Caco-2 (cell line): ENCODE data around the gene RSPH1. TPM values are rescaled to one million over a fixed set of nuclear protein-coding genes. Genes with fewer than 3 reads are reported as not detected.

ENCODE experiments used
- BruUV-seq: library from RNA; stranded (reverse); fragments of 400-500 nt; replicated peaks from 2 replicates; lab custom pipeline; 2021; lab: Mats Ljungman, UMichigan
- CTCF ChIA-PET: fragments of 300-600 bp; sonication (Branson Sonifier 250); formaldehyde crosslinking; loops from one replicate; lab custom pipeline; 2022; ENCODE audit warnings: antibody characterized with exemption; lab: Charles Lee
- POLR2A ChIA-PET: fragments of 300-600 bp; sonication (Branson Sonifier 250); formaldehyde crosslinking; loops from one replicate; lab custom pipeline; 2022; ENCODE audit warnings: antibody characterized with exemption; lab: Charles Lee
- DNase-seq, 2 experiments: peaks; one replicate each; pipeline versions ENCODE4 v3.0.0 to v3.0.0-alpha.2; 2020 to 2022
- H3K27me3 ChIP-seq: replicated peaks from 2 replicates; pipeline ENCODE4 v1.6.0; 2011; ENCODE audit warnings: low read length; ENCODE audit not compliant: control insufficient read depth, insufficient read depth
- H3K36me3 ChIP-seq: 2 replicates; pipeline ENCODE4 v1.5.1; 2011; ENCODE audit warnings: low read length; ENCODE audit not compliant: control insufficient read depth, insufficient read depth
- H3K4me1 ChIP-seq: fragments of 250-450 bp; sonication (Bioruptor Pico); 2 replicates; pipeline ENCODE4 v1.5.1; 2020; ENCODE audit warnings: mild to moderate bottlenecking
- H3K4me3 ChIP-seq: 2 replicates; pipeline ENCODE4 v1.5.1; 2011; ENCODE audit warnings: low read depth, mild to moderate bottlenecking, control low read depth, low read length
- H3K9me3 ChIP-seq: fragments of 250-450 bp; sonication (Bioruptor Pico); 2 replicates; pipeline ENCODE4 v1.5.1; 2020; ENCODE audit warnings: mild to moderate bottlenecking, moderate library complexity
- H3K27ac Mint-ChIP-seq: one replicate; pipeline ENCODE4 v1.8.0; 2022; ENCODE audit warnings: mixed read lengths; ENCODE audit not compliant: unreplicated experiment
- H3K27me3 Mint-ChIP-seq: one replicate; pipeline ENCODE4 v1.8.0; 2022; ENCODE audit warnings: mixed read lengths; ENCODE audit not compliant: insufficient read depth, unreplicated experiment
- H3K36me3 Mint-ChIP-seq: one replicate; pipeline ENCODE4 v1.8.0; 2022; ENCODE audit warnings: mild to moderate bottlenecking, mixed read lengths; ENCODE audit not compliant: insufficient read depth, unreplicated experiment
- H3K4me1 Mint-ChIP-seq: one replicate; pipeline ENCODE4 v1.8.0; 2022; ENCODE audit warnings: low read depth, mixed read lengths; ENCODE audit not compliant: unreplicated experiment
- H3K4me3 Mint-ChIP-seq: one replicate; pipeline ENCODE4 v1.8.0; 2022; ENCODE audit warnings: mild to moderate bottlenecking, moderate library complexity, mixed read lengths; ENCODE audit not compliant: unreplicated experiment
- H3K9me3 Mint-ChIP-seq: one replicate; pipeline ENCODE4 v1.8.0; 2022; ENCODE audit warnings: mixed read lengths; ENCODE audit not compliant: unreplicated experiment
- CTCF ChIP-seq, 2 experiments: fragments of 200-600 bp in 1 of 2; IDR thresholded peaks; 1 replicate in 1 of 2; 2 replicates in 1 of 2; pipeline versions ENCODE4 v1.5.1 to v1.8.0; 2011 to 2022; ENCODE audit warnings: antibody characterized with exemption in 1 of 2, control low read depth in 1 of 2, inconsistent platforms in 1 of 2, low read depth in 1 of 2, low read length in 1 of 2, mild to moderate bottlenecking in 1 of 2, moderate library complexity in 1 of 2; ENCODE audit not compliant: insufficient read depth in 1 of 2, severe bottlenecking in 1 of 2, unreplicated experiment in 1 of 2
- intact Hi-C: fragments of 100-400 bp; cut with micrococcal nuclease; formaldehyde crosslinking; loops from one replicate; pipeline ENCODE4 v1.10.0; 2022; ENCODE audit not compliant: unreplicated experiment
- total RNA-seq: library from RNA; stranded (reverse); gene quantifications from 2 replicates; pipeline ENCODE4 v1.2.3, GENCODE V29; 2022

RSPH1 gene
- total RNA-seq, 1 experiment from 2014 or later: 0.23 TPM

- Histone ChIP-seq H3K36me3 (no peaks in the 10 kb centered on the region), H3K9me3 (no peaks in the 10 kb centered on the region), H3K27me3 (no peaks in the 10 kb centered on the region), H3K4me3 (no peak overlapping the region), H3K4me1 (no peaks in the 10 kb centered on the region)
- Mint-ChIP-seq H3K4me3 (no peak overlapping the region), H3K27me3 (no peaks in the 10 kb centered on the region), H3K4me1 (no peaks in the 10 kb centered on the region), H3K36me3 (no peaks in the 10 kb centered on the region), H3K27ac (no peak overlapping the region), H3K9me3 (no peaks in the 10 kb centered on the region)
- TF ChIP-seq CTCF (IDR thresholded peaks at IDR 0.05; ENCODE audit: insufficient read depth in 1 of 2, low read depth in 1 of 2, low read length in 1 of 2, severe bottlenecking in 1 of 2, unreplicated experiment in 1 of 2): no peak
- DNase-seq: no peak
- CTCF ChIA-PET: no interaction called here
- BruUV-seq: no TSS peak
- intact Hi-C loops: loop anchor here (10.0 kb wide), 1 partner anchor 219 kb away; the partner anchor contains the start of gene TFF3
- POLR2A ChIA-PET: no interaction called here
Measured at GRCh38 chr21:42533306-42533962, 37.4 kb upstream of the RSPH1 start.

GRCh38 chr21:42532466-42533181 is 36.6 kb upstream of the RSPH1 start:
- CTCF ChIA-PET: no interaction called here
- Histone ChIP-seq H3K9me3 (no peaks in the 10 kb centered on the region), H3K36me3 (no peaks in the 10 kb centered on the region; the same call in 1 of the 2 replicates), H3K27me3 (no peaks in the 10 kb centered on the region), H3K4me1 (no peaks in the 10 kb centered on the region), H3K4me3 (no peak overlapping the region)
- Mint-ChIP-seq H3K27me3 (no peaks in the 10 kb centered on the region), H3K36me3 (no peaks in the 10 kb centered on the region), H3K4me1 (no peaks in the 10 kb centered on the region), H3K4me3 (no peak overlapping the region), H3K27ac (no peak overlapping the region), H3K9me3 (no peaks in the 10 kb centered on the region)
- no peak for DNase-seq
- POLR2A ChIA-PET: no interaction called here
- intact Hi-C loops: loop anchor here (10.0 kb wide), 1 partner anchor 218 kb away; the partner anchor contains the start of gene TFF3
- no TSS peak for BruUV-seq
- TF ChIP-seq CTCF (IDR thresholded peaks at IDR 0.05; ENCODE audit: insufficient read depth in 1 of 2, low read depth in 1 of 2, low read length in 1 of 2, severe bottlenecking in 1 of 2, unreplicated experiment in 1 of 2): no peak

GRCh38 chr21:42531771-42532170 is 35.7 kb upstream of the RSPH1 start:
- Mint-ChIP-seq H3K27ac (no peak overlapping the region), H3K27me3 (no peaks in the 10 kb centered on the region), H3K4me3 (no peak overlapping the region), H3K4me1 (no peaks in the 10 kb centered on the region), H3K9me3 (no peaks in the 10 kb centered on the region), H3K36me3 (no peaks in the 10 kb centered on the region)
- H3K9me3 ChIP-seq: no peaks in the 10 kb centered on the region
- no peaks in the 10 kb centered on the region; the same call in 1 of the 2 replicates for H3K36me3 ChIP-seq
- no peaks in the 10 kb centered on the region for H3K4me1 ChIP-seq
- POLR2A ChIA-PET: no interaction called here
- no TSS peak for BruUV-seq
- CTCF ChIA-PET: no interaction called here
- DNase-seq: no peak
- no peaks in the 10 kb centered on the region for H3K27me3 ChIP-seq
- no peak overlapping the region for H3K4me3 ChIP-seq
- intact Hi-C loops: loop anchor here (10.0 kb wide), 1 partner anchor 217 kb away; the partner anchor contains the start of gene TFF3
- TF ChIP-seq CTCF (IDR thresholded peaks at IDR 0.05; ENCODE audit: insufficient read depth in 1 of 2, low read depth in 1 of 2, low read length in 1 of 2, severe bottlenecking in 1 of 2, unreplicated experiment in 1 of 2): no peak
